CD14-positive monocyte (primary cell): ENCODE data around the gene CNTNAP5. TPM values are rescaled to one million over a fixed set of nuclear protein-coding genes. Genes with fewer than 3 reads are reported as not detected.

Source experiments
- DNase-seq, 3 donors: peaks; one replicate each; pipeline ENCODE4 v3.0.0-alpha.2; 2011 to 2022
- H2AFZ ChIP-seq: 2 replicates; pipeline ENCODE4 v1.6.0; 2012; ENCODE audit warnings: mild to moderate bottlenecking, low read depth, low read length, inconsistent platforms; ENCODE audit not compliant: insufficient read depth, poor library complexity, severe bottlenecking
- H3K27ac ChIP-seq, 2 donors: 1 replicate in 1 of 2; 2 replicates in 1 of 2; pipeline ENCODE4 v1.5.1; 2012 to 2013; ENCODE audit warnings: low read length in 2 of 2, control low read depth in 1 of 2, inconsistent platforms in 1 of 2, low read depth in 1 of 2, mild to moderate bottlenecking in 1 of 2
- H3K27me3 ChIP-seq, 2 donors: one replicate each; pipeline versions ENCODE4 v1.6.0 to v1.6.1; 2011 to 2013; ENCODE audit warnings: low read length in 2 of 2; ENCODE audit not compliant: control insufficient read depth in 2 of 2, insufficient read depth in 2 of 2
- H3K36me3 ChIP-seq, 2 donors: replicated peaks in 1 of 2; 1 replicate in 1 of 2; 2 replicates in 1 of 2; pipeline versions ENCODE4 v1.5.1 to v1.6.1; 2012 to 2013; ENCODE audit warnings: low read length in 2 of 2, control low read depth in 1 of 2, inconsistent platforms in 1 of 2, mild to moderate bottlenecking in 1 of 2; ENCODE audit not compliant: insufficient read depth in 2 of 2, control insufficient read depth in 1 of 2
- H3K4me1 ChIP-seq, 2 donors: 1 replicate in 1 of 2; 2 replicates in 1 of 2; pipeline versions ENCODE4 v1.5.1 to v1.6.1; 2012 to 2013; ENCODE audit warnings: low read length in 2 of 2, control low read depth in 1 of 2, inconsistent platforms in 1 of 2, mild to moderate bottlenecking in 1 of 2, moderate library complexity in 1 of 2; ENCODE audit not compliant: insufficient read depth in 2 of 2, control insufficient read depth in 1 of 2
- H3K4me2 ChIP-seq: replicated peaks from 2 replicates; pipeline ENCODE3; 2012; ENCODE audit warnings: low read length, moderate library complexity, mild to moderate bottlenecking; ENCODE audit not compliant: poor library complexity, severe bottlenecking; ENCODE audit errors: extremely low read depth
- H3K4me3 ChIP-seq, 3 experiments: fragments of 200-600 bp in 1 of 3; sonication (generic) in 1 of 3; replicated peaks in 1 of 3; 1 replicate in 2 of 3; 2 replicates in 1 of 3; pipeline ENCODE4 v1.5.1; 2011 to 2013; ENCODE audit warnings: low read length in 3 of 3, mild to moderate bottlenecking in 3 of 3, control low read depth in 2 of 3, low read depth in 2 of 3, inconsistent platforms in 1 of 3, moderate library complexity in 1 of 3
- H3K79me2 ChIP-seq: 2 replicates; pipeline ENCODE4 v1.6.0; 2012; ENCODE audit warnings: mild to moderate bottlenecking, control low read depth, inconsistent platforms, low read length, moderate library complexity; ENCODE audit not compliant: insufficient read depth
- H3K9ac ChIP-seq: 2 replicates; pipeline ENCODE4 v1.6.0; 2017; ENCODE audit warnings: low read length, mild to moderate bottlenecking; ENCODE audit not compliant: insufficient read depth, poor library complexity, severe bottlenecking
- H3K9me3 ChIP-seq, 2 donors: replicated peaks in 1 of 2; 1 replicate in 1 of 2; 2 replicates in 1 of 2; pipeline versions ENCODE4 v1.5.1 to v1.6.1; 2012 to 2013; ENCODE audit warnings: low read length in 2 of 2, control low read depth in 1 of 2; ENCODE audit not compliant: control insufficient read depth in 1 of 2, insufficient read depth in 1 of 2
- H4K20me1 ChIP-seq: 2 replicates; pipeline ENCODE4 v1.6.0; 2012; ENCODE audit warnings: mild to moderate bottlenecking, low read length, control low read depth, moderate library complexity; ENCODE audit not compliant: insufficient read depth
- H3K27ac Mint-ChIP-seq, 7 donors: one replicate each; pipeline ENCODE4 v1.8.0; 2020; ENCODE audit warnings: mild to moderate bottlenecking in 7 of 7, mixed read lengths in 7 of 7, moderate library complexity in 6 of 7, inconsistent platforms in 2 of 7
- H3K27me3 Mint-ChIP-seq, 3 donors: one replicate each; pipeline ENCODE4 v1.8.0; 2021 to 2022; ENCODE audit warnings: low read depth in 3 of 3, mild to moderate bottlenecking in 3 of 3, mixed read lengths in 3 of 3, moderate library complexity in 3 of 3, inconsistent platforms in 1 of 3
- H3K36me3 Mint-ChIP-seq, 2 donors: one replicate each; pipeline ENCODE4 v1.8.0; 2020; ENCODE audit warnings: mixed read lengths in 2 of 2, inconsistent platforms in 1 of 2, mild to moderate bottlenecking in 1 of 2
- H3K4me1 Mint-ChIP-seq: one replicate; pipeline ENCODE4 v1.8.0; 2020; ENCODE audit warnings: mild to moderate bottlenecking, mixed read lengths
- H3K4me3 Mint-ChIP-seq, 2 donors: one replicate each; pipeline ENCODE4 v1.8.0; 2020; ENCODE audit warnings: mild to moderate bottlenecking in 2 of 2, mixed read lengths in 2 of 2, moderate library complexity in 1 of 2
- H3K9me3 Mint-ChIP-seq, 7 donors: one replicate each; pipeline ENCODE4 v1.8.0; 2020 to 2022; ENCODE audit warnings: mixed read lengths in 7 of 7, mild to moderate bottlenecking in 6 of 7, moderate library complexity in 6 of 7, inconsistent platforms in 2 of 7
- WGBS: methylation state at CpG from one replicate; pipeline ENCODE4 v1.1.5; 2013; ENCODE audit warnings: missing lambda C conversion rate; ENCODE audit not compliant: insufficient coverage; 5-methylcytosine and 5-hydroxymethylcytosine counted together
- intact Hi-C, 2 donors: fragments of 100-400 bp; cut with micrococcal nuclease; formaldehyde crosslinking; loops; one replicate each; pipeline versions ENCODE4 v1.15.0 to v1.15.1; 2023
- polyA plus RNA-seq, 3 donors: library from polyadenylated mRNA; depleted of rRNA in 1 of 3; unstranded in 2 of 3; stranded (reverse) in 1 of 3; fragments of 300-500 nt in 2 of 3; fragments of >200 nt in 1 of 3; fragmentation: Illumina TruSeq in 2 of 3; gene quantifications; 1 replicate in 2 of 3; 2 replicates in 1 of 3; pipeline ENCODE4 v1.2.3, GENCODE V29; 2012 to 2021
- TF ChIP-seq, protein P1 (sequence below): fragments of 200-600 bp; IDR thresholded peaks from one replicate; pipeline ENCODE4 v1.8.0; 2022; ENCODE audit warnings: antibody characterized with exemption, mild to moderate bottlenecking

The CNTNAP5 gene
- polyA plus RNA-seq, 3 donors = not detected

- TF ChIP-seq, protein P1, sequence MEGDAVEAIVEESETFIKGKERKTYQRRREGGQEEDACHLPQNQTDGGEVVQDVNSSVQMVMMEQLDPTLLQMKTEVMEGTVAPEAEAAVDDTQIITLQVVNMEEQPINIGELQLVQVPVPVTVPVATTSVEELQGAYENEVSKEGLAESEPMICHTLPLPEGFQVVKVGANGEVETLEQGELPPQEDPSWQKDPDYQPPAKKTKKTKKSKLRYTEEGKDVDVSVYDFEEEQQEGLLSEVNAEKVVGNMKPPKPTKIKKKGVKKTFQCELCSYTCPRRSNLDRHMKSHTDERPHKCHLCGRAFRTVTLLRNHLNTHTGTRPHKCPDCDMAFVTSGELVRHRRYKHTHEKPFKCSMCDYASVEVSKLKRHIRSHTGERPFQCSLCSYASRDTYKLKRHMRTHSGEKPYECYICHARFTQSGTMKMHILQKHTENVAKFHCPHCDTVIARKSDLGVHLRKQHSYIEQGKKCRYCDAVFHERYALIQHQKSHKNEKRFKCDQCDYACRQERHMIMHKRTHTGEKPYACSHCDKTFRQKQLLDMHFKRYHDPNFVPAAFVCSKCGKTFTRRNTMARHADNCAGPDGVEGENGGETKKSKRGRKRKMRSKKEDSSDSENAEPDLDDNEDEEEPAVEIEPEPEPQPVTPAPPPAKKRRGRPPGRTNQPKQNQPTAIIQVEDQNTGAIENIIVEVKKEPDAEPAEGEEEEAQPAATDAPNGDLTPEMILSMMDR = no peak
- Histone ChIP-seq H4K20me1 (no peaks in the 10 kb centered on the region), H3K27me3 (no peaks in the 10 kb centered on the region), H3K9me3 (peaks cover 3 to 11% of the 10 kb centered on the region in 2 donors), H3K27ac (no peak overlapping the region), H3K4me1 (no peaks in the 10 kb centered on the region), H2AFZ (no peak overlapping the region), H3K9ac (no peak overlapping the region), H3K79me2 (no peaks in the 10 kb centered on the region), H3K4me2 (no peak overlapping the region), H3K4me3 (no peak overlapping the region), H3K36me3 (no peaks in the 10 kb centered on the region)
- H3K27me3 Mint-ChIP-seq = no peaks in the 10 kb centered on the region
- no peak overlapping the region for H3K27ac Mint-ChIP-seq
- DNase-seq = no peak
- no peaks in the 10 kb centered on the region for H3K36me3 Mint-ChIP-seq
- no CpG with 5 or more reads among the region's 2 CpGs for WGBS
- no peaks in the 10 kb centered on the region for H3K4me1 Mint-ChIP-seq
- H3K4me3 Mint-ChIP-seq = no peak overlapping the region
- peaks cover 0 to 12% (median 5%) of the 10 kb centered on the region in 7 donors for H3K9me3 Mint-ChIP-seq
- intact Hi-C loops = no loop called here
Observed at GRCh38 chr2:124088616-124089015, 63.5 kb downstream of the CNTNAP5 start.

DNA sequence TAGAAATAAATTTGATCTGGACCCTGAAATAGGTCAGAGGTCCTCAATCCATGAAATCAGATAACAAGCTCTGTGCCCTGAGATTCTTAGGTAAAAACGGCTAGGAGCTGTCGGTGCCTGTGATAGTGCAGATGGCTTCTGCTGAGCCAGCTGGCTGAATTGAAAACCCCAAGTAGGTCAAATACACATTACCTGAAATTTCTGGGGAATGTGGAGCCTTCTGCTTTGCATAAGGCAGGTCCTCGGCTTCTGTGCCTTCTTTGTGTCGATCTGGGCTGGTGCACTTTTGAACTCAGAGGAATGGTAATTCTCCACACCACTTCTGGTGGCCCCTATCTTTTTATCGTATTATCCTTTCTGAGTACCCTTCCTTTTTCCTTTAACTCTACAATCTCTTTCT, 66.6 kb downstream of the CNTNAP5 start:
- H3K9me3 ChIP-seq = peaks cover 3 to 6% of the 10 kb centered on the region in 2 donors
- no peak overlapping the region for H3K4me3 Mint-ChIP-seq
- 80% methylated on average over 3 of the region's 5 CpGs for WGBS
- H3K27ac ChIP-seq = no peak overlapping the region
- TF ChIP-seq, protein P1 = no peak
- no peak overlapping the region for H3K9ac ChIP-seq
- DNase-seq = no peak
- H3K4me1 Mint-ChIP-seq = no peaks in the 10 kb centered on the region
- intact Hi-C loops = no loop called here
- H2AFZ ChIP-seq = no peak overlapping the region
- H4K20me1 ChIP-seq = no peaks in the 10 kb centered on the region
- no peaks in the 10 kb centered on the region for H3K27me3 ChIP-seq
- no peaks in the 10 kb centered on the region for H3K36me3 ChIP-seq
- H3K4me1 ChIP-seq = no peaks in the 10 kb centered on the region
- H3K27me3 Mint-ChIP-seq = no peaks in the 10 kb centered on the region
- no peaks in the 10 kb centered on the region for H3K36me3 Mint-ChIP-seq
- no peaks in the 10 kb centered on the region for H3K79me2 ChIP-seq
- peaks cover 0 to 10% (median 4%) of the 10 kb centered on the region in 7 donors for H3K9me3 Mint-ChIP-seq
- H3K27ac Mint-ChIP-seq = no peak overlapping the region
- no peak overlapping the region for H3K4me3 ChIP-seq
- H3K4me2 ChIP-seq = no peak overlapping the region
